Heart right ventricle (tissue), 16 donors: ENCODE measurements around the gene CFAP73. TPM values are rescaled to one million over a fixed set of nuclear protein-coding genes. Genes with fewer than 3 reads are reported as not detected.

Source experiments
- ATAC-seq, 8 donors: fragments of 200-7000 bp; cut with Tn5 transposase; one replicate each; pipeline ENCODE4 v1.9.1; 2020; ENCODE audit warnings: mild to moderate bottlenecking in 8 of 8, moderate library complexity in 8 of 8, moderate number of reproducible peaks in 1 of 8
- DNase-seq, 2 donors: peaks; one replicate each; pipeline ENCODE4 v3.0.0-alpha.2; 2020
- H3K27ac ChIP-seq, 10 donors: fragments of 200-600 bp; sonication (generic) in 2 of 10; one replicate each; pipeline versions ENCODE4 v1.5.0 to v1.8.0; 2020 to 2022; ENCODE audit warnings: mild to moderate bottlenecking in 3 of 10
- H3K27me3 ChIP-seq, 7 donors: fragments of 200-600 bp; one replicate each; pipeline ENCODE4 v1.8.0; 2021 to 2022; ENCODE audit warnings: mild to moderate bottlenecking in 2 of 7
- H3K36me3 ChIP-seq, 9 donors: fragments of 200-600 bp; sonication (generic) in 1 of 9; one replicate each; pipeline versions ENCODE4 v1.5.0 to v1.8.0; 2020 to 2022; ENCODE audit warnings: mild to moderate bottlenecking in 2 of 9
- H3K4me1 ChIP-seq, 9 donors: fragments of 200-600 bp; sonication (generic) in 1 of 9; one replicate each; pipeline versions ENCODE4 v1.5.0 to v1.8.0; 2020 to 2022; ENCODE audit warnings: mild to moderate bottlenecking in 4 of 9
- H3K4me3 ChIP-seq, 10 donors: fragments of 200-600 bp; sonication (generic) in 2 of 10; one replicate each; pipeline versions ENCODE4 v1.5.0 to v1.8.0; 2020 to 2022; ENCODE audit warnings: mild to moderate bottlenecking in 7 of 10, moderate library complexity in 2 of 10
- H3K9me3 ChIP-seq, 11 donors: fragments of 200-600 bp in 10 of 11; sonication (generic) in 2 of 11; one replicate each; pipeline versions ENCODE4 v1.5.0 to v1.8.0; 2013 to 2022; ENCODE audit warnings: mild to moderate bottlenecking in 2 of 11, control low read depth in 1 of 11, moderate library complexity in 1 of 11
- WGBS, 2 donors: extraction: QIAGEN DNeasy Blood & Tissue Kit; methylation state at CpG; one replicate each; pipeline ENCODE4 v1.1.7; 2013; ENCODE audit warnings: inconsistent platforms in 1 of 2; 5-methylcytosine and 5-hydroxymethylcytosine counted together
- intact Hi-C, 10 donors: fragments of 100-400 bp; cut with DNase I; formaldehyde crosslinking; loops; one replicate each; pipeline versions ENCODE4 v1.11.1 to v1.14.2; 2022
- polyA plus RNA-seq, 2 donors: library from polyadenylated mRNA; stranded (reverse); fragments of 200-250 nt; gene quantifications; one replicate each; pipeline ENCODE4 v1.2.3, GENCODE V29; 2013
- total RNA-seq, 10 donors: library from RNA; stranded (reverse); fragmentation: NEBNext Ultra II Directional in 3 of 10; extraction: Animal tissue kit (Norgen Biotek cat#: 25700) in 3 of 10; gene quantifications; one replicate each; pipeline versions ENCODE4 v1.2.1 to v1.2.4, GENCODE V29; 2021 to 2023
- TF ChIP-seq, protein P1 (sequence below), 9 donors: fragments of 200-600 bp; sonication (generic) in 2 of 9; IDR thresholded peaks; one replicate each; pipeline versions ENCODE4 v1.5.0 to v1.8.0; 2021 to 2022; ENCODE audit warnings: antibody characterized with exemption in 9 of 9, mild to moderate bottlenecking in 5 of 9, moderate library complexity in 1 of 9
- donor health status: Arrhythmogenic right ventricular cardiomyopathy.
- donor health status: ischemic (EF 13 %, LVEDD 7.1; RV severe dilation, severe dysfunction).
- donor health status: healthy with polysubstance abuse.
- donor health status: DM: no; HTN: yes; CAD: no.
- donor health status: DM: no; HTN: no; CAD: no.
- donor health status: ischemic (EF 25% LVEDD 6.9; RV normal size, moderate dysfunction).
- donor health status: ischemic (EF 25% LVEDD 5.7; RV mildly dilated, moderate dysfunction).
- donor health status: healthy.
- donor health status: DM: yes; HTN: yes; CAD: no.
- donor health status: Ischemic cardiomyopathy.
- donor health status: ischemic (EF 35%, LVEDD 5.7; RV mildly dilated, moderate dysfunction).
- donor health status: nonischemic (EF 11% LVEDD 7.7; RV severe dilation, severe dysfunction).
- donor health status: DM: yes; HTN: yes; CAD: no.
- donor health status: PGD.
- donor health status: ischemic (EF 29% LVEDD 5.4; RV normal size, mild dysfunction).
- donor health status: nonischemic (EF 23%, LVEDD 6.1; RV moderate dilation, normal function).

Gene CFAP73
- total and polyA plus RNA-seq, 12 donors, result 0.10 TPM; not detected in 11

DNA sequence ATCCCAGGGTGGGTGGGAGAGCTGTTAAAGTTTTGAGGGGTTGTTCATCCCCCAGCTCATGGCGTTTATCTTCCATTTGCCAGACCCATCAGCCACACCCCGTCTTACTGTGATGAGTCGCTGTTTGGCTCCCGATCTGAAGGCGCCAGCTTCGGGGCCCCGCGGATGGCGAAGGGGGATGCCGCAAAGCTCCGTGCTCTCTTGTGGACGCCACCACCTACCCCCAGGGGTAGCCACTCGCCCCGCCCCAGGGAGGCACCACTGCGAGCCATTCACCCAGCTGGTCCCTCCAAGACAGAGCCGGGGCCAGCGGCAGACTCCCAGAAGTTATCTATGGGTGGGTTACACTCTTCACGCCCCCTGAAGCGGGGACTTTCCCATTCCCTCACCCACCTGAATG is 41.7 kb downstream of the CFAP73 start:
- DNase-seq, result no peak
- TF ChIP-seq, protein P1, sequence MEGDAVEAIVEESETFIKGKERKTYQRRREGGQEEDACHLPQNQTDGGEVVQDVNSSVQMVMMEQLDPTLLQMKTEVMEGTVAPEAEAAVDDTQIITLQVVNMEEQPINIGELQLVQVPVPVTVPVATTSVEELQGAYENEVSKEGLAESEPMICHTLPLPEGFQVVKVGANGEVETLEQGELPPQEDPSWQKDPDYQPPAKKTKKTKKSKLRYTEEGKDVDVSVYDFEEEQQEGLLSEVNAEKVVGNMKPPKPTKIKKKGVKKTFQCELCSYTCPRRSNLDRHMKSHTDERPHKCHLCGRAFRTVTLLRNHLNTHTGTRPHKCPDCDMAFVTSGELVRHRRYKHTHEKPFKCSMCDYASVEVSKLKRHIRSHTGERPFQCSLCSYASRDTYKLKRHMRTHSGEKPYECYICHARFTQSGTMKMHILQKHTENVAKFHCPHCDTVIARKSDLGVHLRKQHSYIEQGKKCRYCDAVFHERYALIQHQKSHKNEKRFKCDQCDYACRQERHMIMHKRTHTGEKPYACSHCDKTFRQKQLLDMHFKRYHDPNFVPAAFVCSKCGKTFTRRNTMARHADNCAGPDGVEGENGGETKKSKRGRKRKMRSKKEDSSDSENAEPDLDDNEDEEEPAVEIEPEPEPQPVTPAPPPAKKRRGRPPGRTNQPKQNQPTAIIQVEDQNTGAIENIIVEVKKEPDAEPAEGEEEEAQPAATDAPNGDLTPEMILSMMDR (IDR thresholded peaks at IDR 0.05), result no peak
- intact Hi-C loops, result loop anchor here in 3 of 10 donors (10.0 kb wide), 1 partner anchor 234 kb away; the partner anchor contains the start of gene SDSL (in 3 of the 3)
- Histone ChIP-seq H3K27me3 (no peaks in the 10 kb centered on the region), H3K4me3 (no peak overlapping the region), H3K9me3 (no peaks in the 10 kb centered on the region), H3K36me3 (peaks cover 0 to 49% (median 9%) of the 10 kb centered on the region in 9 donors), H3K27ac (no peak overlapping the region), H3K4me1 (peaks cover 3 to 44% (median 29%) of the 10 kb centered on the region in 9 donors)
- no peak for ATAC-seq
- WGBS, 2 donors, result 93% methylated on average over 19 of the region's 19 CpGs

DNA sequence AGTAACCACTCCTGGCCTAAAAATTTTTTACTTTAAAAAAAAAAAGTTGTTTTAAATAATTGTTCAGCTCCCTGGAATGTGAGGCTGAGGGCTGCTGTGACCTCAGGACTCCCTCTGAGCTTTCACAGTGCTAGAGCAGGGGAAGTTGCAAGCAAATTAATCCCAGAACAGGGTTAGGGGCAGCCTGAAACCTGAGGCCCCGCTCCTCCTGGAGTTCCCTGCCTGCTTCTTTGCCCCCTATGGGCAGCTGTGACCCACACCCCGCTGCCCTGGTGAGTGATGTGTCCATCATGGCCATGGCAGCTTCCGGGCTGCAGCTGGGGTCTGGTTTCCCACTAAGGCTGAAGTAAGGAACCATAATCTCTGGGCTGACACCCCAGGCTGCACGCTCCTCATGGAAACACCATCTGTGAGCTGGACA is 45.5 kb downstream of the CFAP73 start:
- TF ChIP-seq, protein P1 (IDR thresholded peaks at IDR 0.05), result no peak
- 77 to 81% methylated on average over 4 of the region's 4 CpGs for WGBS, 2 donors

DNA sequence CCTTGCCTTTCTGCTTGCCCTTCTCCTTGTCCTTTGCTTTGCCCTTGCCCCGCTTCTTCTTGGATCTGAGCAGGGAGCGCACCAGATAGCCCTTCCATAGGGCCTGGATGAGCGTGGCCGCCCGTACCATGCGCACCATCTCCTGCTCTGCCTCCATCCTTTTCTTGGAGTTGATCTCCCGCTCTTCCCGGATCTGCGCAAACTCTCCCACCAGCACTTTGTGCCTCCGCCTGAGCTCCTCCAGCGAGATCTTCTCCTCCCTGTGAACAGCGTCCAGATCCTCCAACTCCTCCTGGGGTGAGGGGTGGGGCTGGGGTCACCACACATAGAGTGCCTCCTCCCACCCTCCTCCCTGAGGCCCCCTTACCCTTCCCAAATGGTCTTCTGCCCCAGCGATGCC is 46.1 kb downstream of the CFAP73 start:
- WGBS, 2 donors, result 96 to 98% methylated on average over 13 of the region's 13 CpGs
- Histone ChIP-seq H3K27me3 (no peaks in the 10 kb centered on the region), H3K27ac (peak overlapping the region in 1 of 10 donors; percentile 13), H3K4me1 (peaks cover 0 to 45% (median 21%) of the 10 kb centered on the region in 9 donors), H3K4me3 (no peak overlapping the region), H3K36me3 (peaks cover 0 to 24% (median 9%) of the 10 kb centered on the region in 9 donors), H3K9me3 (no peaks in the 10 kb centered on the region)
- ATAC-seq, result peak in 1 of 8 donors; percentile 9
- TF ChIP-seq, protein P1 (IDR thresholded peaks at IDR 0.05), result no peak
- intact Hi-C loops, result loop anchor here (5.0 to 10.0 kb wide), 6 partner anchors 37 to 232 kb away; partner anchors contain the start of gene SDSL (in 7 of the 10)
- no peak for DNase-seq

More for the DNA sequence above, 45.5 kb downstream of the CFAP73 start:
- no peak overlapping the region for H3K4me3 ChIP-seq
- H3K27ac ChIP-seq, result peak overlapping the region in 4 of 10 donors; percentile 15 to 77 (median 60)
- intact Hi-C loops, result loop anchor here (5.0 to 10.0 kb wide), 6 partner anchors 37 to 232 kb away; partner anchors contain the start of gene SDSL (in 7 of the 10)
- peaks cover 0 to 39% (median 21%) of the 10 kb centered on the region in 9 donors for H3K4me1 ChIP-seq
- ATAC-seq (peak in 1 of 8 donors; percentile 2), DNase-seq (no peak)
- H3K9me3 ChIP-seq, result no peaks in the 10 kb centered on the region
- H3K36me3 ChIP-seq, result peaks cover 0 to 29% (median 9%) of the 10 kb centered on the region in 9 donors
- no peaks in the 10 kb centered on the region for H3K27me3 ChIP-seq

DNA sequence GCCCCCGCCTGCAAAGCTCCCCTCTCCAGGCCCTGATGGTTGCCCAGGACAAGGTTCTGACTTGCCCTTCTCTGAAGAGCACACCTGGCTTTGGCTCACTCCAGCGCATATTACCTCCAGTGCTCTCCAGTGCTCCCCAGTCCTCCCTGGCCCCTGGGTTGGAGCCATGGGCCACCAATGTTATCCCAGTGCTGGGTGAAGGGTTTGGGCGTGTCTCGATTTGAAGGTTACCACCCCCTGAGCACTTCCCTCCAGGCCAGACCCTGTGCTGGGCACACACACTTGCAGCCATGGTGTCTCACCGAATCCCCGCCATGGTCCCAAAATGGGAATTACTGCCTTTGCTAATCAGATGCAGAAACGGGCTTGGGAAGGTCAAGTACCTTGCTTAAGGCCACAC is 47.1 kb downstream of the CFAP73 start:
- Histone ChIP-seq H3K4me3 (no peak overlapping the region), H3K36me3 (peaks cover 0 to 14% (median 6%) of the 10 kb centered on the region in 9 donors), H3K4me1 (peaks cover 0 to 52% (median 20%) of the 10 kb centered on the region in 9 donors), H3K9me3 (no peaks in the 10 kb centered on the region), H3K27ac (no peak overlapping the region), H3K27me3 (no peaks in the 10 kb centered on the region)
- 78 to 82% methylated on average over 7 of the region's 7 CpGs for WGBS, 2 donors
- intact Hi-C loops, result loop anchor here (5.0 to 10.0 kb wide), 6 partner anchors 36 to 231 kb away; partner anchors contain the start of gene SDSL (in 7 of the 10)
- TF ChIP-seq, protein P1 (IDR thresholded peaks at IDR 0.05), result no peak
- no peak for DNase-seq
- peak in 4 of 8 donors; percentile 4 to 10 (median 8) for ATAC-seq
